H1 (cell line): Measurements from ENCODE around the gene SPATA31D1. TPM values are rescaled to one million over a fixed set of nuclear protein-coding genes. Genes with fewer than 3 reads are reported as not detected.

ENCODE experiments used
- CTCF ChIA-PET: fragments of 300-600 bp; sonication (Branson Sonifier 250); formaldehyde crosslinking; loops from one replicate; lab custom pipeline; 2021; ENCODE audit not compliant: partially characterized antibody; lab: Charles Lee
- POLR2A ChIA-PET: fragments of 300-600 bp; sonication (Branson Sonifier 250); formaldehyde crosslinking; loops from one replicate; lab custom pipeline; 2021; ENCODE audit warnings: inconsistent platforms; ENCODE audit not compliant: partially characterized antibody; lab: Charles Lee
- DNase-seq, 2 experiments: peaks; one replicate each; pipeline versions ENCODE4 v3.0.0 to v3.0.0-alpha.2; 2010 to 2022; ENCODE audit warnings: low spot score in 2 of 2, low read depth in 1 of 2, mixed read lengths in 1 of 2
- FAIRE-seq: peaks from 2 replicates; lab custom pipeline; 2011; peaks lifted over from hg19 to GRCh38; lab: Jason Lieb, UNC
- H2AFZ ChIP-seq: 2 replicates; pipeline ENCODE4 v1.8.1; 2012; ENCODE audit warnings: low read length, inconsistent platforms
- H2AK5ac ChIP-seq: 2 replicates; pipeline ENCODE4 v1.6.1; 2013; ENCODE audit warnings: low read depth, low read length
- H2BK120ac ChIP-seq: replicated peaks from 2 replicates; pipeline ENCODE3; 2013; ENCODE audit warnings: low read depth, low read length, inconsistent platforms
- H2BK12ac ChIP-seq: 2 replicates; pipeline ENCODE4 v1.6.1; 2013; ENCODE audit warnings: low read depth, low read length
- H2BK15ac ChIP-seq: 2 replicates; pipeline ENCODE4 v1.6.1; 2013; ENCODE audit warnings: low read length
- H2BK20ac ChIP-seq: 2 replicates; pipeline ENCODE4 v1.6.1; 2013; ENCODE audit warnings: low read length
- H2BK5ac ChIP-seq: 2 replicates; pipeline ENCODE4 v1.6.1; 2013; ENCODE audit warnings: low read depth, low read length
- H3K14ac ChIP-seq: 2 replicates; pipeline ENCODE4 v1.6.1; 2013; ENCODE audit warnings: inconsistent platforms; ENCODE audit not compliant: insufficient read length
- H3K18ac ChIP-seq: 2 replicates; pipeline ENCODE4 v1.6.1; 2013; ENCODE audit warnings: low read length; ENCODE audit errors: extremely low read depth
- H3K23ac ChIP-seq: 2 replicates; pipeline ENCODE4 v1.6.1; 2013; ENCODE audit warnings: inconsistent platforms; ENCODE audit not compliant: insufficient read length
- H3K23me2 ChIP-seq: 2 replicates; pipeline ENCODE4 v1.6.1; 2013; ENCODE audit warnings: low read depth, low read length
- H3K27ac ChIP-seq: 2 replicates; pipeline ENCODE4 v1.6.1; 2011; ENCODE audit warnings: low read depth, low read length, inconsistent platforms
- H3K27me3 ChIP-seq, 4 experiments: replicated peaks in 1 of 4; 1 replicate in 1 of 4; 2 replicates in 3 of 4; pipeline versions ENCODE4 v1.6.1 to v1.8.1; 2011 to 2013; ENCODE audit warnings: low read length in 3 of 4, mild to moderate bottlenecking in 3 of 4, inconsistent platforms in 2 of 4, mixed read lengths in 2 of 4, moderate library complexity in 1 of 4; ENCODE audit not compliant: control insufficient read depth in 3 of 4, insufficient read depth in 3 of 4; ENCODE audit errors: extremely low read depth in 1 of 4
- H3K36me3 ChIP-seq, 4 experiments: 2 replicates each; pipeline versions ENCODE4 v1.6.1 to v1.8.1; 2011 to 2013; ENCODE audit warnings: mild to moderate bottlenecking in 4 of 4, low read length in 3 of 4, moderate library complexity in 2 of 4, control low read depth in 1 of 4, inconsistent platforms in 1 of 4; ENCODE audit not compliant: insufficient read depth in 4 of 4, control insufficient read depth in 2 of 4
- H3K4ac ChIP-seq: replicated peaks from 2 replicates; pipeline ENCODE3; 2013; ENCODE audit warnings: low read length, low read depth, mixed read lengths, inconsistent platforms; ENCODE audit not compliant: insufficient read length
- H3K4me1 ChIP-seq, 4 experiments: replicated peaks in 1 of 4; 1 replicate in 1 of 4; 2 replicates in 3 of 4; pipeline versions ENCODE4 v1.6.1 to v1.8.1; 2011 to 2013; ENCODE audit warnings: low read length in 3 of 4, inconsistent platforms in 2 of 4, mixed read lengths in 1 of 4; ENCODE audit not compliant: insufficient read depth in 4 of 4, control insufficient read depth in 3 of 4
- H3K4me2 ChIP-seq, 2 experiments: 2 replicates each; pipeline versions ENCODE4 v1.6.1 to v1.8.1; 2011 to 2013; ENCODE audit warnings: low read depth in 2 of 2, low read length in 2 of 2, control low read depth in 1 of 2, inconsistent platforms in 1 of 2, mild to moderate bottlenecking in 1 of 2; ENCODE audit not compliant: insufficient read depth in 1 of 2
- H3K4me3 ChIP-seq, 4 experiments: fragments of 200-600, 300-600 bp in 1 of 4; sonication (generic), shearing (Covaris generic), sonication (Bioruptor Twin) in 1 of 4; 2 replicates each; pipeline versions ENCODE4 v1.5.1 to v1.8.1; 2011 to 2016; ENCODE audit warnings: low read length in 4 of 4, low read depth in 3 of 4, control low read depth in 2 of 4, inconsistent platforms in 2 of 4, mild to moderate bottlenecking in 2 of 4, mixed read lengths in 1 of 4, moderate library complexity in 1 of 4; ENCODE audit not compliant: insufficient read depth in 2 of 4; ENCODE audit errors: extremely low read depth in 1 of 4
- H3K56ac ChIP-seq: replicated peaks from 2 replicates; pipeline ENCODE3; 2013; ENCODE audit warnings: low read depth, mild to moderate bottlenecking, mixed read lengths, low read length, inconsistent platforms; ENCODE audit not compliant: insufficient read length
- H3K79me1 ChIP-seq: 2 replicates; pipeline ENCODE4 v1.6.1; 2013; ENCODE audit warnings: low read depth, low read length, control low read depth
- H3K79me2 ChIP-seq, 2 experiments: 2 replicates each; pipeline versions ENCODE4 v1.6.1 to v1.8.1; 2012 to 2013; ENCODE audit warnings: low read length in 2 of 2, mild to moderate bottlenecking in 2 of 2, inconsistent platforms in 1 of 2; ENCODE audit not compliant: insufficient read depth in 2 of 2, control insufficient read depth in 1 of 2
- H3K9ac ChIP-seq, 4 experiments: replicated peaks in 1 of 4; 1 replicate in 1 of 4; 2 replicates in 3 of 4; pipeline versions ENCODE4 v1.6.1 to v1.8.1; 2011 to 2013; ENCODE audit warnings: low read depth in 3 of 4, low read length in 3 of 4, control low read depth in 2 of 4, mild to moderate bottlenecking in 2 of 4, moderate library complexity in 2 of 4, inconsistent platforms in 1 of 4; ENCODE audit errors: extremely low read depth in 1 of 4
- H3K9me3 ChIP-seq, 2 experiments: 2 replicates each; pipeline versions ENCODE4 v1.6.1 to v1.8.1; 2012 to 2013; ENCODE audit warnings: mild to moderate bottlenecking in 2 of 2, moderate library complexity in 2 of 2, control low read depth in 1 of 2, inconsistent platforms in 1 of 2, low read depth in 1 of 2, low read length in 1 of 2, mixed read lengths in 1 of 2; ENCODE audit not compliant: insufficient read depth in 2 of 2
- H4K20me1 ChIP-seq, 2 experiments: replicated peaks in 1 of 2; 2 replicates each; pipeline versions ENCODE3 to v1.8.1; 2011 to 2013; ENCODE audit warnings: inconsistent platforms in 2 of 2, low read length in 2 of 2, mild to moderate bottlenecking in 1 of 2; ENCODE audit not compliant: insufficient read depth in 2 of 2, control insufficient read depth in 1 of 2
- H4K5ac ChIP-seq: 2 replicates; pipeline ENCODE4 v1.6.1; 2013; ENCODE audit warnings: low read length, low read depth, mixed read lengths, inconsistent platforms; ENCODE audit not compliant: insufficient read length
- H4K8ac ChIP-seq: 2 replicates; pipeline ENCODE4 v1.8.0; 2013; ENCODE audit warnings: mild to moderate bottlenecking, moderate library complexity, low read length, inconsistent platforms; ENCODE audit not compliant: insufficient read depth; ENCODE audit errors: extremely low read depth
- H4K91ac ChIP-seq: replicated peaks from 2 replicates; pipeline ENCODE3; 2013; ENCODE audit warnings: low read length, mixed read lengths, inconsistent platforms; ENCODE audit not compliant: insufficient read length
- ATF2 ChIP-seq: IDR thresholded peaks from 2 replicates; pipeline ENCODE4 v1.6.1; 2012; ENCODE audit warnings: low read length, inconsistent platforms
- ATF3 ChIP-seq: IDR thresholded peaks from 2 replicates; pipeline ENCODE4 v1.6.1; 2011; ENCODE audit warnings: low read depth, mild to moderate bottlenecking, low read length; ENCODE audit not compliant: insufficient read depth
- BCL11A ChIP-seq, 2 experiments: IDR thresholded peaks; one replicate each; pipeline ENCODE4 v1.6.1; 2011; ENCODE audit warnings: low read depth in 2 of 2, low read length in 2 of 2, mild to moderate bottlenecking in 2 of 2
- CREB1 ChIP-seq: IDR thresholded peaks from 2 replicates; pipeline ENCODE4 v1.6.1; 2012; ENCODE audit warnings: inconsistent platforms
- EZH2 ChIP-seq: fragments of 200-600 bp; sonication (generic); IDR thresholded peaks from 2 replicates; pipeline ENCODE4 v1.7.1; 2012; ENCODE audit warnings: low read depth, mild to moderate bottlenecking, moderate library complexity, low read length, inconsistent platforms; ENCODE audit not compliant: severe bottlenecking
- PHF8 ChIP-seq: fragments of 200-600 bp; sonication (generic); conservative IDR thresholded peaks from 2 replicates; pipeline ENCODE4 v1.7.1; 2012; ENCODE audit warnings: low read depth, mild to moderate bottlenecking, inconsistent platforms, low read length, moderate library complexity
- RXRA ChIP-seq: IDR thresholded peaks from 2 replicates; pipeline ENCODE4 v1.6.1; 2011; ENCODE audit warnings: low read depth, mild to moderate bottlenecking, low read length, moderate library complexity; ENCODE audit not compliant: insufficient read depth
- SP4 ChIP-seq: IDR thresholded peaks from 2 replicates; pipeline ENCODE4 v1.6.1; 2012; ENCODE audit warnings: low read length, inconsistent platforms
- TAF7 ChIP-seq: optimal IDR thresholded peaks from 2 replicates; pipeline ENCODE3; 2011; ENCODE audit warnings: low read depth, mild to moderate bottlenecking, inconsistent platforms, low read length, moderate library complexity, borderline replicate concordance
- TBP ChIP-seq: IDR thresholded peaks from 2 replicates; pipeline ENCODE4 v1.6.1; 2011; ENCODE audit warnings: low read depth, low read length, improper control_type of control experiment
- TEAD4 ChIP-seq: IDR thresholded peaks from 2 replicates; pipeline ENCODE4 v1.6.1; 2012; ENCODE audit warnings: low read depth, low read length, inconsistent platforms, mixed read lengths
- YY1 ChIP-seq: IDR thresholded peaks from 2 replicates; pipeline ENCODE4 v1.6.1; 2011; ENCODE audit warnings: low read depth, mild to moderate bottlenecking, low read length
- ZNF274 ChIP-seq: IDR thresholded peaks from 2 replicates; pipeline ENCODE4 v1.7.0; 2012; ENCODE audit warnings: low read length, borderline replicate concordance; ENCODE audit errors: extremely low read depth
- WGBS, 2 experiments: shearing (Covaris generic) in 1 of 2; methylation state at CpG; one replicate each; pipeline versions ENCODE4 v1.1.6 to v1.1.7; 2013 to 2015; ENCODE audit warnings: low lambda C conversion rate in 2 of 2, mixed read lengths in 2 of 2, inconsistent platforms in 1 of 2, low coverage in 1 of 2, missing lambda C conversion rate in 1 of 2; ENCODE audit not compliant: insufficient replicate concordance in 2 of 2, insufficient coverage in 1 of 2, insufficient read length in 1 of 2; ENCODE audit errors: extremely low coverage in 1 of 2, missing lambda C conversion rate in 1 of 2; 5-methylcytosine and 5-hydroxymethylcytosine counted together
- polyA plus RNA-seq, 7 experiments: library from polyadenylated mRNA; depleted of rRNA in 3 of 7; stranded (reverse) in 5 of 7; unstranded in 2 of 7; fragments of >200 nt in 5 of 7; fragments of 200-250 nt in 2 of 7; gene quantifications; 1 replicate in 5 of 7; 2 replicates in 1 of 7; 4 replicates in 1 of 7; pipeline versions ENCODE4 v1.2.1 to v1.2.3, GENCODE V29; 2011 to 2013; ENCODE audit warnings: missing spikeins in 2 of 7, mixed read lengths in 2 of 7
- total RNA-seq: library from RNA; stranded (reverse); fragmentation: NEBNext Ultra II Directional; extraction: Animal tissue kit (Norgen Biotek cat#: 25700); gene quantifications from 2 replicates; pipeline ENCODE4 v1.2.1, GENCODE V29; 2021

SPATA31D1 gene
- total and polyA plus RNA-seq, 2 of the 8 experiments (the other 6 are each of a cell fraction or from before 2014, with no cell fraction given) = not detected

DNA sequence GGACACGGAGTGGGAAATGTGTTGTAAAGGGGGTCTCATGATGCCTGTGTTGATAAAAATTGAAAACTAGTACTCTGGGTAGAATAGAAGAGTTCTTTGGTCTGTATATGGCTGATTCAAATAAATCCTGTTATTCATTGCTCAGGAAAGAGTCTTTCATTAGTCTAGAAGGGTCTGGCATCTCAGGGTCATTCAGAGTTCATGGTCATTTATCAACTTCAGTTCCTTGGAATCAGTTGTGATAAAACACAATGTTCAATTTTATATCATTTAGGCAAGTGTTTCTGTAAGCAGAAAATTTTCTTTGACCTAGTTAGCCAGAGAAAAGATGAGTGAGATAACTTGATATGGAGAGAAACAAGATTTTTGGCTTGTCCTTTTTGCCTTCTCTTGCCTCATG, 36.3 kb downstream of the SPATA31D1 start:
- FAIRE-seq = no peak
- no peak for TF ChIP-seq EZH2
- TF ChIP-seq BCL11A (IDR thresholded peaks at IDR 0.05; ENCODE audit: low read depth in 2 of 2, low read length in 2 of 2) = no peak
- no peak for TF ChIP-seq RXRA
- no peak for TF ChIP-seq TAF7
- TF ChIP-seq ATF2 = no peak
- TF ChIP-seq TBP = no peak
- TF ChIP-seq ATF3 = no peak
- TF ChIP-seq SP4 = no peak
- TF ChIP-seq CREB1 = no peak
- TF ChIP-seq TEAD4 = no peak
- TF ChIP-seq YY1 = no peak
- TF ChIP-seq PHF8 = no peak
- no peak for TF ChIP-seq ZNF274

More for the DNA sequence above, 36.3 kb downstream of the SPATA31D1 start:
- no peak overlapping the region for H2BK12ac ChIP-seq
- DNase-seq = no peak
- no peak overlapping the region for H3K56ac ChIP-seq
- no peaks in the 10 kb centered on the region for H3K9me3 ChIP-seq
- H4K20me1 ChIP-seq = no peaks in the 10 kb centered on the region
- H3K4me2 ChIP-seq = no peak overlapping the region
- no peak overlapping the region for H2BK20ac ChIP-seq
- no peak overlapping the region for H3K23ac ChIP-seq
- no peak overlapping the region for H3K14ac ChIP-seq
- no peak overlapping the region for H3K27ac ChIP-seq
- H2BK5ac ChIP-seq = no peak overlapping the region
- H3K79me1 ChIP-seq = no peaks in the 10 kb centered on the region
- no peak overlapping the region for H4K91ac ChIP-seq
- no peaks in the 10 kb centered on the region; a peak in 1 of 7 replicates for H3K4me1 ChIP-seq
- ChIA-PET CTCF (no interaction called here), POLR2A (no interaction called here)
- no peak overlapping the region for H3K4me3 ChIP-seq
- no peak overlapping the region for H3K4ac ChIP-seq
- H2BK15ac ChIP-seq = no peak overlapping the region
- H3K27me3 ChIP-seq = no peaks in the 10 kb centered on the region
- H3K23me2 ChIP-seq = no peaks in the 10 kb centered on the region
- H3K36me3 ChIP-seq = no peaks in the 10 kb centered on the region
- H3K9ac ChIP-seq = no peak overlapping the region
- H2AFZ ChIP-seq = no peak overlapping the region
- no peak overlapping the region for H2AK5ac ChIP-seq
- 100% methylated on average over 1 of the region's 1 CpG; no CpG with 5 or more reads in 1 of the 2 experiments for WGBS, 2 experiments
- no peak overlapping the region for H4K5ac ChIP-seq
- H3K79me2 ChIP-seq = no peaks in the 10 kb centered on the region
- no peak overlapping the region for H2BK120ac ChIP-seq
- no peak overlapping the region for H3K18ac ChIP-seq
- H4K8ac ChIP-seq = no peak overlapping the region
